ENCODE measurements around the gene RAVER1. TPM values are rescaled to one million over a fixed set of nuclear protein-coding genes. Genes with fewer than 3 reads are reported as not detected.
A peak's percentile ranks its signal among the peaks of the same experiment; 100 is the strongest.

Gene RAVER1
- total and polyA plus RNA-seq, 2 of the 13 experiments (the other 11 are each of a cell fraction or from before 2014, with no cell fraction given): 3.6 to 7.9 TPM

- TF ChIP-seq HNRNPL (IDR thresholded peaks at IDR 0.05; ENCODE audit: low read depth, low read length): no peak
- 0 out of 2 replicates have a peak, but pooled peaks have one; percentile 48 for TF ChIP-seq ADNP (CRISPR knock-in tag; IDR thresholded peaks at IDR 0.05)
- TF ChIP-seq, protein P1, sequence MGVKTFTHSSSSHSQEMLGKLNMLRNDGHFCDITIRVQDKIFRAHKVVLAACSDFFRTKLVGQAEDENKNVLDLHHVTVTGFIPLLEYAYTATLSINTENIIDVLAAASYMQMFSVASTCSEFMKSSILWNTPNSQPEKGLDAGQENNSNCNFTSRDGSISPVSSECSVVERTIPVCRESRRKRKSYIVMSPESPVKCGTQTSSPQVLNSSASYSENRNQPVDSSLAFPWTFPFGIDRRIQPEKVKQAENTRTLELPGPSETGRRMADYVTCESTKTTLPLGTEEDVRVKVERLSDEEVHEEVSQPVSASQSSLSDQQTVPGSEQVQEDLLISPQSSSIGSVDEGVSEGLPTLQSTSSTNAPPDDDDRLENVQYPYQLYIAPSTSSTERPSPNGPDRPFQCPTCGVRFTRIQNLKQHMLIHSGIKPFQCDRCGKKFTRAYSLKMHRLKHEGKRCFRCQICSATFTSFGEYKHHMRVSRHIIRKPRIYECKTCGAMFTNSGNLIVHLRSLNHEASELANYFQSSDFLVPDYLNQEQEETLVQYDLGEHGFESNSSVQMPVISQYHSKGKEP (CRISPR knock-in tag; IDR thresholded peaks at IDR 0.05): no peak
- no peak for TF ChIP-seq DDIT3 (CRISPR knock-in tag; IDR thresholded peaks at IDR 0.05)
- no peak for TF ChIP-seq ATRX (CRISPR knock-in tag; IDR thresholded peaks at IDR 0.05; ENCODE audit: borderline replicate concordance)
- TF ChIP-seq, protein P2, sequence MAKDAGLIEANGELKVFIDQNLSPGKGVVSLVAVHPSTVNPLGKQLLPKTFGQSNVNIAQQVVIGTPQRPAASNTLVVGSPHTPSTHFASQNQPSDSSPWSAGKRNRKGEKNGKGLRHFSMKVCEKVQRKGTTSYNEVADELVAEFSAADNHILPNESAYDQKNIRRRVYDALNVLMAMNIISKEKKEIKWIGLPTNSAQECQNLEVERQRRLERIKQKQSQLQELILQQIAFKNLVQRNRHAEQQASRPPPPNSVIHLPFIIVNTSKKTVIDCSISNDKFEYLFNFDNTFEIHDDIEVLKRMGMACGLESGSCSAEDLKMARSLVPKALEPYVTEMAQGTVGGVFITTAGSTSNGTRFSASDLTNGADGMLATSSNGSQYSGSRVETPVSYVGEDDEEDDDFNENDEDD (CRISPR knock-in tag; IDR thresholded peaks at IDR 0.05; ENCODE audit: borderline replicate concordance): peak; percentile 47; the same call in 1 of the 2 replicates
- TF ChIP-seq ZNF777 (CRISPR knock-in tag; IDR thresholded peaks at IDR 0.05): no peak
- no peak for TF ChIP-seq NFE2L1 (CRISPR knock-in tag; IDR thresholded peaks at IDR 0.05; ENCODE audit: borderline replicate concordance)
- TF ChIP-seq KAT7 (CRISPR knock-in tag; IDR thresholded peaks at IDR 0.05; ENCODE audit: borderline replicate concordance): no peak
- no peak for TF ChIP-seq ZNF446 (CRISPR knock-in tag; IDR thresholded peaks at IDR 0.05)
- TF ChIP-seq JUND (CRISPR knock-in tag; IDR thresholded peaks at IDR 0.05): no peak
- no peak for TF ChIP-seq RFXAP (CRISPR knock-in tag; IDR thresholded peaks at IDR 0.05; ENCODE audit: borderline replicate concordance)
- peak; percentile 48; the same call in 1 of the 2 replicates for TF ChIP-seq ZNF574 (CRISPR knock-in tag; IDR thresholded peaks at IDR 0.05)
- no peak for TF ChIP-seq MAZ (IDR thresholded peaks at IDR 0.05; ENCODE audit: borderline replicate concordance, low read depth, low read length)
- TF ChIP-seq MAZ (CRISPR knock-in tag; IDR thresholded peaks at IDR 0.05; ENCODE audit: low read depth): no peak
- no peak for TF ChIP-seq ARHGAP35 (CRISPR knock-in tag; IDR thresholded peaks at IDR 0.05; ENCODE audit: borderline replicate concordance)
- no peak for TF ChIP-seq ZSCAN20 (CRISPR knock-in tag; IDR thresholded peaks at IDR 0.05; ENCODE audit: borderline replicate concordance)
These were observed 63.8 kb downstream of the RAVER1 start (continued) for GRCh38 chr19:10269333-10270179.

Data from HepG2 (cell line).